GM23338 (cell line): ENCODE measurements around the gene MYRF.

Experiments
- CREB1 ChIP-seq: fragments of 250-450 bp; sonication (Bioruptor Pico); IDR thresholded peaks from 2 replicates; pipeline ENCODE4 v1.5.0; 2020; ENCODE audit warnings: low read depth, mild to moderate bottlenecking, moderate library complexity
- CTCF ChIP-seq, 2 experiments: fragments of 200-600 bp in 1 of 2; sonication (generic) in 1 of 2; conservative IDR thresholded peaks; 2 replicates each; pipeline versions ENCODE4 v1.5.1 to v1.6.1; 2016 to 2017; ENCODE audit warnings: antibody characterized with exemption in 2 of 2, low read depth in 2 of 2, mild to moderate bottlenecking in 2 of 2, moderate library complexity in 1 of 2
- ETS1 ChIP-seq: IDR thresholded peaks from 2 replicates; pipeline ENCODE4 v1.6.1; 2016; ENCODE audit warnings: antibody characterized with exemption
- EZH2 ChIP-seq: fragments of 200-600 bp; sonication (generic); IDR thresholded peaks from one replicate; pipeline ENCODE4 v1.8.0; 2017; ENCODE audit warnings: antibody characterized with exemption, mild to moderate bottlenecking, low read depth; ENCODE audit not compliant: unreplicated experiment
- EZH2phosphoT487 ChIP-seq: fragments of 200-600 bp; sonication (generic); IDR thresholded peaks from one replicate; pipeline ENCODE4 v1.8.1; 2018; ENCODE audit warnings: antibody characterized with exemption; ENCODE audit not compliant: unreplicated experiment
- POLR2AphosphoS5 ChIP-seq: IDR thresholded peaks from 2 replicates; pipeline ENCODE4 v1.6.1; 2016; ENCODE audit warnings: antibody characterized with exemption, low read depth
- ZNF331 ChIP-seq: fragments of 250-450 bp; sonication (Bioruptor Pico); IDR thresholded peaks from 2 replicates; pipeline ENCODE4 v1.5.0; 2020; ENCODE audit warnings: low read depth, mild to moderate bottlenecking, moderate library complexity
- TF ChIP-seq, protein P1 (sequence below): IDR thresholded peaks from one replicate; pipeline ENCODE4 v1.6.1; 2018; ENCODE audit warnings: antibody characterized with exemption; ENCODE audit not compliant: unreplicated experiment

- TF ChIP-seq CTCF (conservative IDR thresholded peaks at IDR 0.05; ENCODE audit: low read depth in 2 of 2): no peak
- TF ChIP-seq POLR2AphosphoS5: no peak
- no peak for TF ChIP-seq ZNF331 (CRISPR knock-in tag)
- TF ChIP-seq CREB1 (CRISPR knock-in tag): no peak
- TF ChIP-seq EZH2: no peak
- no peak for TF ChIP-seq EZH2phosphoT487
- TF ChIP-seq, protein P1, sequence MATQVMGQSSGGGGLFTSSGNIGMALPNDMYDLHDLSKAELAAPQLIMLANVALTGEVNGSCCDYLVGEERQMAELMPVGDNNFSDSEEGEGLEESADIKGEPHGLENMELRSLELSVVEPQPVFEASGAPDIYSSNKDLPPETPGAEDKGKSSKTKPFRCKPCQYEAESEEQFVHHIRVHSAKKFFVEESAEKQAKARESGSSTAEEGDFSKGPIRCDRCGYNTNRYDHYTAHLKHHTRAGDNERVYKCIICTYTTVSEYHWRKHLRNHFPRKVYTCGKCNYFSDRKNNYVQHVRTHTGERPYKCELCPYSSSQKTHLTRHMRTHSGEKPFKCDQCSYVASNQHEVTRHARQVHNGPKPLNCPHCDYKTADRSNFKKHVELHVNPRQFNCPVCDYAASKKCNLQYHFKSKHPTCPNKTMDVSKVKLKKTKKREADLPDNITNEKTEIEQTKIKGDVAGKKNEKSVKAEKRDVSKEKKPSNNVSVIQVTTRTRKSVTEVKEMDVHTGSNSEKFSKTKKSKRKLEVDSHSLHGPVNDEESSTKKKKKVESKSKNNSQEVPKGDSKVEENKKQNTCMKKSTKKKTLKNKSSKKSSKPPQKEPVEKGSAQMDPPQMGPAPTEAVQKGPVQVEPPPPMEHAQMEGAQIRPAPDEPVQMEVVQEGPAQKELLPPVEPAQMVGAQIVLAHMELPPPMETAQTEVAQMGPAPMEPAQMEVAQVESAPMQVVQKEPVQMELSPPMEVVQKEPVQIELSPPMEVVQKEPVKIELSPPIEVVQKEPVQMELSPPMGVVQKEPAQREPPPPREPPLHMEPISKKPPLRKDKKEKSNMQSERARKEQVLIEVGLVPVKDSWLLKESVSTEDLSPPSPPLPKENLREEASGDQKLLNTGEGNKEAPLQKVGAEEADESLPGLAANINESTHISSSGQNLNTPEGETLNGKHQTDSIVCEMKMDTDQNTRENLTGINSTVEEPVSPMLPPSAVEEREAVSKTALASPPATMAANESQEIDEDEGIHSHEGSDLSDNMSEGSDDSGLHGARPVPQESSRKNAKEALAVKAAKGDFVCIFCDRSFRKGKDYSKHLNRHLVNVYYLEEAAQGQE: no peak
- no peak for TF ChIP-seq ETS1
Measured at GRCh38 chr11:61771985-61772455, 19.6 kb downstream of the MYRF start.
